SU-DHL-6 (cell line): Measurements from ENCODE around the gene PXDN.

Source experiments
- CTCF ChIP-seq: fragments of 200-600 bp; sonication (generic); IDR thresholded peaks from one replicate; pipeline ENCODE4 v1.5.1; 2017; ENCODE audit warnings: antibody characterized with exemption, mild to moderate bottlenecking, low read length, moderate library complexity; ENCODE audit not compliant: insufficient read depth, poor library complexity, severe bottlenecking
- EZH2phosphoT487 ChIP-seq: fragments of 200-600 bp; sonication (generic), shearing (Covaris generic); conservative IDR thresholded peaks from 2 replicates; pipeline ENCODE4 v1.6.1; 2018; ENCODE audit warnings: mild to moderate bottlenecking, antibody characterized with exemption, low read length, moderate library complexity, mixed read lengths

GRCh38 chr2:1746174-1747064 is 2.1 kb upstream of the PXDN start:
- TF ChIP-seq CTCF (no peak), EZH2phosphoT487 (no peak)
